ENCODE measurements around the gene AUTS2.

Gene AUTS2

DNA sequence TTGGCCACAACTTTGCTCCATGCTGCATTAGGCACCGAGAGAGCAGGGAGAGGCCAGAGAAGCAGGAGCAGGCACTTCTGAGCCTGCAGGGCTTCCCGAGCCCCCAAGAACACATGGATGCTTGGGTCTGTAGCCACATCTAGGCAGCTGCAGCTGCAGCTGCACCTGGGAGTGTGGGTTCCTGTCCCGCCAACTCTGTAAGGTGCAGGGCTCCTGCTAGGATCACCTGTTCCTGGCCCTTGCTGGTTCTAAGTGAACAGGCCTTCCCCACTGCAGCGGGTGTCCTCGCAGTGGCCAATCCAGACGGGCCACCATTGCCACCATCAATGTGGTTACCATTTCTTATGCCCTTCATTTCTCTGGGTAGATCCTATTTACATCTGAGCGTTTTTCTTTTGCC is 330.3 kb downstream of the AUTS2 start:
- TF ChIP-seq, protein P1, sequence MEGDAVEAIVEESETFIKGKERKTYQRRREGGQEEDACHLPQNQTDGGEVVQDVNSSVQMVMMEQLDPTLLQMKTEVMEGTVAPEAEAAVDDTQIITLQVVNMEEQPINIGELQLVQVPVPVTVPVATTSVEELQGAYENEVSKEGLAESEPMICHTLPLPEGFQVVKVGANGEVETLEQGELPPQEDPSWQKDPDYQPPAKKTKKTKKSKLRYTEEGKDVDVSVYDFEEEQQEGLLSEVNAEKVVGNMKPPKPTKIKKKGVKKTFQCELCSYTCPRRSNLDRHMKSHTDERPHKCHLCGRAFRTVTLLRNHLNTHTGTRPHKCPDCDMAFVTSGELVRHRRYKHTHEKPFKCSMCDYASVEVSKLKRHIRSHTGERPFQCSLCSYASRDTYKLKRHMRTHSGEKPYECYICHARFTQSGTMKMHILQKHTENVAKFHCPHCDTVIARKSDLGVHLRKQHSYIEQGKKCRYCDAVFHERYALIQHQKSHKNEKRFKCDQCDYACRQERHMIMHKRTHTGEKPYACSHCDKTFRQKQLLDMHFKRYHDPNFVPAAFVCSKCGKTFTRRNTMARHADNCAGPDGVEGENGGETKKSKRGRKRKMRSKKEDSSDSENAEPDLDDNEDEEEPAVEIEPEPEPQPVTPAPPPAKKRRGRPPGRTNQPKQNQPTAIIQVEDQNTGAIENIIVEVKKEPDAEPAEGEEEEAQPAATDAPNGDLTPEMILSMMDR (conservative IDR thresholded peaks at IDR 0.05; ENCODE audit: low read length) = no peak
- DNase-seq (ENCODE audit: low read depth) = no peak
- no peak overlapping the region for H3K4me3 ChIP-seq (ENCODE audit: low read length)

- no peak overlapping the region for H3K4me3 ChIP-seq (ENCODE audit: low read length)
- TF ChIP-seq, protein P1 (conservative IDR thresholded peaks at IDR 0.05; ENCODE audit: low read length) = no peak
- DNase-seq (ENCODE audit: low read depth) = no peak
These were observed 331.3 kb downstream of the AUTS2 start for GRCh38 chr7:69929622-69930021.

DNA sequence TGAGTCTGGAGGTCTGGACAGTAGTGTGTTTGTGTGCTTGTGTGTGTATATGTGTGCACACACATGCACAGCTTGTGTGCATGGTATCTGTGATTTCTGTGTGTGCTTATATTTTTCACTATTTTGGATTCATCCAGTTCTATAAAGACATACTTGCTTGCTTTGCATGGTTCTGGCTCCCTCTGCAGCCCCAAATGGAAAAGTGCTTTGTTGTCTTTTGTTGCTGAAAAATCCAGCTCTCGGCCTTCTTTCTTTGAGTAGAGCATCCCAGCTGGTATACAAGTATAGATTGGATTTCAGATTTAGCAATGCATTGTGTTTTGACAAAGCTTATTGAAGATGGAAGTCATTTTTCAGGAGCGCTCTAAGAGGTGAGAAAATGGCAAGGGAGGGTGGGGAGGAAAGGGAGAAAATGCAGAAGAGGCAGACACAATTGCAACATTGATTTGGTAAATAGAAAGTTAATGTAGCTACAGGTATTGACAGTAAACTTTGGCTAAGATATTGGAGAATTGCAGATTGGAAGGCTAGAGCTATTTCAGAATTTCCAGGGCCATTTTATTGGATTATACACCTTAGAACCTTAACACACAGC is 333.9 kb downstream of the AUTS2 start:
- no peak overlapping the region for H3K4me3 ChIP-seq (ENCODE audit: low read length)
- TF ChIP-seq, protein P1 (conservative IDR thresholded peaks at IDR 0.05; ENCODE audit: low read length) = peak; percentile 91
- DNase-seq (ENCODE audit: low read depth) = peak; percentile 62

DNA sequence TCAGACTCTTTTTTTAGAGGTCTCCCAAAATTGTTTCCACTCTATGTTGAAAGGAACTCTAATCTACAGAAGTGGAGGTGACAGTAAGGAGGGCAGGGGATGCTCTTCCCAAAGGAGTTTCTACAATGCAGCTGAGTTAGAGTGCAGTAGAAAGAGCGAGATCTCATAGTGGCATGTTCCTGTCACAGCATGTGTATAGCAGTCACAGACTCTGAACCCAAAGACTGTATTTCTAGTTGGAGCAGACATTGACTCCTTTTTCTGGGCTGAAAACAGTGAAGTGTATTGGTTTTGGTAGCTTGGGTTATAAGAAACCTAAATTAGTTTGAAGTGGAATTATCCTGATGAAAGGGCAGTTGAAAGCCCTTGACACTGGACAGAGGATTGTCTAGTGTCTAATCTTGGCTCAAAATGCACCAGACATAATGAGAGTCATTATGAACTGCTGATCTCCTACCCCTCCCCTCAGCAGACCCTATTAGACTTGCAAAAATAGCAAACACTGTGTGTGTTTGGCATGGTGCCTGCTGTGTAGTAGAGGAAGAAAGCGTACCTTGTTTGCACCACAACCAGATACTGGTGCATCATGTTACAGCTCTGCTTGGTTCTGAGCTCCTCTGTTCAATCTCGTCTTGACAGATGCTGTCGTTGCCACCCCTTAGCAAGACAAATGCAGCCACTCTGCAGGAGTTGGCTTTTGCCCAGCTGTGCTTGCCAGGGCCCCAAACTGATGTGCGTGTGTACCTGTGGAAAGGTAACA is 336.0 kb downstream of the AUTS2 start:
- TF ChIP-seq, protein P1 (conservative IDR thresholded peaks at IDR 0.05; ENCODE audit: low read length) = no peak
- no peak for DNase-seq (ENCODE audit: low read depth)
- H3K4me3 ChIP-seq (ENCODE audit: low read length) = no peak overlapping the region

GRCh38 chr7:69935107-69935506 is 336.8 kb downstream of the AUTS2 start:
- no peak for DNase-seq (ENCODE audit: low read depth)
- TF ChIP-seq, protein P1 (conservative IDR thresholded peaks at IDR 0.05; ENCODE audit: low read length) = no peak
- no peak overlapping the region for H3K4me3 ChIP-seq (ENCODE audit: low read length)

DNA sequence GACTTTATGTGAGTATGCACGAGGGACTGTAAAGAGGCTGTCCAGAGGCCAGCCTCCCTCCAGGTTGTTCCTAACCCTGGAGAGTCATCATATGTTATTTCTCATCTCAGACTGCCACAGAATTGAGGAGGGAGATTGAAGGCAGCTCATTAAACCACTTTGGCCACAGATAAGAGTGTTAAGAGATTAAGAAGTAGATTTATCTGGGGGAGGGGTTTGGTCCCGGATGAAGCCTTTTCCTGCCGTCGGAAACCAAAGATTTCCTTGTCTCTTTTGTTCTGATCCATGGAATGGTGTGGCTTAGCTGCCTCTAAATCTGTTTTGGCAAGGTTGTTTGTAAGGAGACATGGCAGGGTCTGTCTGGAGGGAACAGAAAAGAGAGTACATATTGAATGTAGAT is 338.8 kb downstream of the AUTS2 start:
- DNase-seq (ENCODE audit: low read depth) = no peak
- TF ChIP-seq, protein P1 (conservative IDR thresholded peaks at IDR 0.05; ENCODE audit: low read length) = no peak
- H3K4me3 ChIP-seq (ENCODE audit: low read length) = no peak overlapping the region

DNA sequence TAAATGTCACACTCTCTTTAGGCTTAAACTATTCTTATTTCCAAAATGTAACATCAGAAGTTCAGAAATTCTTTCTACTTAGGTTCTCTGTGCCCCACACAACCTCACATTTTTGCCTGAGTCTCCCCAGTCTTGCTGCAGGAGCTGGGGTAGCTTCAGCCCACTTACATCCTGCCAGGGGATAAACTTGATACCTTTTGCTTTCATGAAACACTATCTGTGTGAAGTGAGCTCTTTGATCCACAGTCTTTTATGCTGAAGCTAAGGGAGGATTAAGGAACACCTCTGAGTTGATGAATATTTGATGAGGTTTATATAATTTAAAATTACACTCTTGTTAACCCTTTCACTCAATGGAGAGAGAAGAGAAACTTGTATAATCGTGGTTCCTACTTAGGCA is 341.0 kb downstream of the AUTS2 start:
- no peak overlapping the region for H3K4me3 ChIP-seq (ENCODE audit: low read length)
- TF ChIP-seq, protein P1 (conservative IDR thresholded peaks at IDR 0.05; ENCODE audit: low read length) = no peak
- no peak for DNase-seq (ENCODE audit: low read depth)

Data from AG10803 (cell line).